HG03460 (cell line): ENCODE data around the gene KCNE1.
"Not testable (repeated sequence)": the region's sequence is repeated elsewhere in the genome, so short reads cannot be mapped to it uniquely, and the experiment has no call there.

Source experiments
- ATAC-seq: cut with Tn5 transposase; IDR thresholded peaks from one replicate; pipeline ENCODE4 v1.9.1; 2021; ENCODE audit not compliant: unreplicated experiment

The KCNE1 gene

DNA sequence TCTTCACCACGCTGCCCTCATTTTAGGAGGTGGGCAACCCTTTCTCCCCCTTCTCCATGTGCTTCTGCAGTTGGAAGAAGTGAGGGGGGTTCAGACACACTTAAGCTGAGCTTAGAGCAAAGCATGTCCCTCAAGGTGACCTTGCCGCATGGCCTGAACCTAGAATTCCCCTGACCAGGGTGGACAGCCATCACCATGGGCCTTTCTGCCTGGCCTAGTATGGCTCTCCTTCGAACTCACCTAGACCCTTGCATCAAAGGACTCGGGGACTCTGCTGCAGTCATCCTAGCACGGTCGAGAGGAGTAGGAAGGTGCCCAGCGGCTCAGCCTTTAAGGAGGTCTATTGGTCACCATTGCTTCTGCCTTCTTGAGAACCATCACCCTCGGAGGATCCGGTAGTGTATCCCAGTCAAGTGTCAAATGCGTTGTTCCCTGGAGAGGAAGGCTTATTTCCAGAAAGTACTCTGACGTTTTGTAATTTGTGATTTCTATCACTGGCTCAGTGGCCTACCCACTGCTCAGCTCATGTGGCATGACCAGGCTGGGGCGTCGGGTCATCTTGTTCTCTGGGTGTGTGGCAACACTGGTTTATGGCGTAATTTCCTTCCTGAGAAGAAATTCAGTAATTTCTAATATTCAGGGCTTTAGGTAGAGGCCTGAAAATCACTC is at the start of gene KCNE1:
KCNE1 (minus strand) TSS at position 424 of the 669 bp plus-strand sequence. CDS start 62,576 bp downstream, outside the sequence.
- ATAC-seq, result no peak

DNA sequence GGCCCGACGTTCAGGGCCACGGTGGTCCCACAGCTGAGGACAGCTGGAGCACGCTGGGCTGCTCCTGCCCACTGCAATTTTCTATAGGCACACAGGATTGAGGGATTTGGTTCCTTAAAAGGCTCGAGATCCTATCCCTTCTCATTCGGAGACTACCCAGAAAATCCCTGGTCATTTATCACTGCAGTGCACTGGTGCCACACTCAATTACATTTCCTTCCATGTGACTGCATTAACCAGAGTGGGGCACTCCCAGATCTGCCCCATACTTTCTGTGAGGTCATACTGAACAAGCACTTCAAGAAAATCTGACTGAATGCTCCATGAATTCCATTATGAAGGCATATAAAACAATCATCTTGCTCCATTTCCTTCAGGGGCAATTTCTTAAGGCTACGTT is 49.8 kb upstream of the KCNE1 start:
- no peak for ATAC-seq

DNA sequence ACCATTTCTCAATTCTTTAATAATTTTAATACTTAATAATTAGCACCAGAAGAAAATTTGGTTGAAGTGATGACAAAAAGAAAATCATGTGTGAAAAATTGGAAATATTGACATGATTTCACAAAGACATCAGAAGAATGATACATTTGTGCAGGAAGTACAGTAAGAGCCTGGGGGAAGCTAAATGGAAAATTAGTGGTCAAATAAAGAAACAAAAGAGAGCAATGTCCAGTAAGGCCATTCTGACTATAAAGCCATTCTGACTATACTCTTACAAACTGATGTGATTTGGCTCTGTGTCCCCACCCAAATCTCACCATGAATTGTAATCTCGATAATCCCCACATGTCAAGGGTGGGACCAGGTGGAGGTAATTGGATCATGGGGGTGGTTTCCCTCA is 48.6 kb upstream of the KCNE1 start:
- ATAC-seq, result no peak

DNA sequence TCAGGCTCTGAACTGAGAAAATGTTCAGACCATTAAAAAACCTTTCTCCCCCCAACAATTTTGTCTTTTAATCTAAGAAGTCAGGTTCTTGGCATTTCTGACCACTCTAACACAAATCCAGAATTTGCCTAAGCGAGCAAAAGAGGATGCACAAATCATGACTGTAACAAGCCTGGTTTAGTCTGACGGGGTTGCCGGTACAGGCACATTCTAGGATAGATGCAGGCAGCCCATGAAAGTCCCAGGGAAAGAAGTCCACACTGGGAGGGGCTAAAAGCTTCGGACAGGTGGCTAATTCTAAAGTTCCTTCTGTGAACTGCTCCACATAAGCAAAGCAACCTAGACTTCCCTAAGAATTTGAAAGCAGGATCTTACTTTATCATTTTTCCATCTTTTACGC is 48.0 kb upstream of the KCNE1 start:
- ATAC-seq, result no peak

DNA sequence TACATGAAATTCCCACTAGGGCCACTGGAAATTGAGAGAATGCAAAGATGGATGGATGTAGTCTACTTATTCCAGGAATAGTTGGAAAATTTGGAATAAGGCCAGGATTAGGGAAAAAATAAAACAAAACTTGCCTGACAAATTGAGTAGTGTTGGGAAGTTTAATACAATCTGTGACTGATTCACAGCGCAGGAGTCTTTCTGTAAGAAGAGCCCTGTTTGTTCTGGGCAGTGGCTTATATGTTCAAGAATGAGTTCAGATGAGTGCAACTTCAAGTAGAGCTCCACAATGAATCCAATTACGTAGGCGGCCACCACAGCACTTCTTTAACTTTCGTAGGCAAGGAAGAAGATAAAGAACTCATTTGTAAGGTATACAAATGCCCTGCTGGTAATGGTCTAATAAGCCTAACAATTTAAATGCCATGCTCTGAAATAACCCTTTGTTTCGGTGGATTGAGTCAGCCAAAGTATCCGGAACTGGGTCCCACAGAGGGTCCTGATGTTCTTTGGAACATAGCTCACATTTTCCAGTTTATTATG is 47.1 kb upstream of the KCNE1 start:
- no peak for ATAC-seq

DNA sequence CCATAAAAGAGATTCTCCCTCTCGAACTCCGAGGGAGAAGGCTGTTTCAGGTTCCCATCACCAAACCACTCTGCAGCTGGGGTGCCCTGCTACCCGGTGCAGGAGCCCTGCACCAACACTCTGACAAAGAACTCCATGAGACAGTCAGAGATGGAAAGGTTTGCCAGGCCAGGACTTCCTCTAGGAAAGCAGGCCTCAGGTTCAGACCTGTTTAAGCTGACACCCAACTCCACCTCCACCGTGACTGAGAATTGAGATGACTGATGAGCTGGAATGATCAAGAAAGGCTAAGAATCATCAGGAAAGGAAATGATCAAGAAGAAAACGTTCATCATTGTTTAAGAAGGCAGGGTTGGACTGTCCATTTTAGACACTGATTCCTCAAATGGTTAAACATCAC is 46.2 kb upstream of the KCNE1 start:
- no peak for ATAC-seq

DNA sequence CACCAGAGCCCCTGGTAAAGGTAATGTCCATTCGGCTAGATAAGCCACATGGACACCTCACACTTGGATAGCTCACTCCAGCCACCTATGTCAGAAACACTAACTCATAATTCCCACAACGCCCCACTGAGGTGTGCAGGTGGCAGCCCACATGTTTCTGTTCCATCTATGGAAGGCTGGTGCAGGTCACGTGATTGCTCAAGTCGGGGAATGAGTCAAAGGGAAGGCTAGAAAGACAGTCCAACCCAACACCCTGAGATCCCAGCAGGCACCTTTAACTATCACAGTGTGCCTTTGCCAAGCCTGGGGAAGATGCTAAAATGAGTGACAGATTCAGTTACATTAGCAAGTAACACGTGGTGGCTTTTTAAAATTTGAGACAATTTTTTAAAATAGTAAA is 45.3 kb upstream of the KCNE1 start:
- no peak for ATAC-seq

DNA sequence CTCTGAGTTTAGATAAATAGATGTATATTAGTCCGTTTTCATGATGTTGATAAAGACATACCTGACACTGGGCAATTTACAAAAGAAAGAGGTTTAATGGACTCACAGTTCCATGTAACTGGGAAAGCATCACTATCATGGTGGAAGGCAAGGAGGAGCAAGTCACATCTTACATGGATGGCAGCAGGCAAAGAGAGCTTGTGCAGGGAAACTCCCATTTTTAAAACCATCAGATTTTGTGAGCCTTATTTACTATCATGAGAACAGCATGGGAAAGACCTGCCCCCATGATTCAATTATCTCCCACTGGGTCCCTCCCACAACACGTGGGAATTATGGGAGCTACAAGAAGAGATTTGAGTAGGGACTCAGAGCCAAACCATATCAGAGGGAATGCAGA is 42.7 kb upstream of the KCNE1 start:
- not testable (repeated sequence) for ATAC-seq

DNA sequence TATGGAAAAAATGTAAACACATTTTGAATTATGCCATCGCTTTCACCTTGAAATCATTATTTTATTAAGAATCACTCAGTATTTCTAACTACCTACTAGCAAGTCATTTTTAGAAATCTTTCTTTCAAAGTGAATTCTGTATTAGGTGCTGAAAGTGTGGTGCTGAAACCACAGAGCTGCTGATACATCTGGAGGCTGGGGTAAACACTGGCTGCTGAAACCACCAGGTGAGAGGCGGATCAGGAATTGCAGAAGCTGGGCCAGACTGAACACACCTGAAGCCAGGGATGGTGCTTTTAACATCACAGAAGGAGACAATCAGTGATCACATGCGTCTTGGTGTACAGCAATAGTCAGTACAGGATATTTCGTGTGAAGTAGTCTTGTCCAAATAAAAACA is 42.2 kb upstream of the KCNE1 start:
- no peak for ATAC-seq

DNA sequence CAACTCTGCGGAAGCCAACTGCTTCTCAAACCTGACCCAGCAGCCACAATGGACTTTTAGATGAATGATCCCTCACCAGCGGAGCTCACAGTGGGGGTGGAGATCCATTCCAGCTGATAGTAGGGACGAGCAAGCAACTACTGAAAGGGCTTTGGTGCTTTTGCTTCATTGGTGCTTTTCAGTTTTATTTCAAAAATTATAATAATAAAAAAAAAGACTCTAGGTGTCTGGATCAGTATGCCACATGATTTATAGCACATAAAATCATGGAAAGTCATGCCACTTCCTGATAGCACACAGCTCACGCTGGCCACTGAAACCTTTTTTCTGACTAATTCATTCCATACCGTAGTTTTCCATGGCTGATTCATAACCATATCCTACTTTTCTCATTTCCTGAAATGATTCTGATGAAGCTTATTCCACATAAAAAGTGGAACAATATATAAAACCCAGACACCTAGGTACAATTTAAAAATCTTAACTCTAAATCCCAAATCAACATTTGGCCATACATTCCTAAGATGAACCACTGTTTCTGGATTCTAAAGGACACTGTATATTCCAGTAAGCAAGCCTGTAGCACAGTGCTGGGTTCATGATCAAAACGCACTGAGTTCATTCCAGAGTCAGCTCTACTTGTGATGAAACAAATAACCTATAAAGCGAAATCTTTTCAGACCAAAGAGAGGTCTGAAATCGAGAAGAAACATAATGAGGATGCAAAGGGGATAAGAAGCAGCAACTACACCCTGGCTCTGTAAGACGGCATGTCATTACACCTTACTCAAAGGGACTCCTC is 41.3 kb upstream of the KCNE1 start:
- no peak for ATAC-seq

DNA sequence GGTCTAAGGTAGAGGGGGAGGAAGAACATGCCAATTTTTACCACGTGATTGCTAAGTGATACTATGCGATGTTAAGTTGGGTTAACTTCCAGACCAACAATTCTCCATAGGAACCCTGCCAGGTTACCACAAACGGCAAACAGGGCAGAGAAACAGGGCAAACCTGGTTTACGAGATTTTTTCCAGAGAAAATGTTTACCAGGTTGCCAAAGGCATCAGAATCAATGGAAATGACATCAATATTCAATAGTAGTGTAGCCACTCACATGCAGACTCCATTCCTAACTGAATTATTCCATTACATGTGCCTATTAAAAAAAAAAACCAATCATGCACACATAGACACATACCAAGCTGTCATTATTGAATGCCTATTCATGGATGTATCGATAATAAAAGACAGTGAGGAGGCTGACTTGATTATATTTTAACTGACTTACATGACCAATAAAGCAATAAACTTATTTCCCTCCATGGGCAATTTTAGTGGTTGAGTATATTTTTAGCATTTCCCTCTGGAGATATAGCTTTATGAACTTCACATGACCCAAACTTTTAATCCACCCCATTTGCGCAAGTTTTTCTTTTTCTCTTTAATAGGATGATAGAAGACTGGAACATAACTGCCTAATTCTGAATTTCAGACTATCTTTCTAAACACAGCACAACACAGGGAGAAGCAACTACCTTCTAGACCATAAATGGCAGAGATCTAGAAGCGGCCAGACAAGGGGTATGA is 40.5 kb upstream of the KCNE1 start:
- ATAC-seq, result no peak

DNA sequence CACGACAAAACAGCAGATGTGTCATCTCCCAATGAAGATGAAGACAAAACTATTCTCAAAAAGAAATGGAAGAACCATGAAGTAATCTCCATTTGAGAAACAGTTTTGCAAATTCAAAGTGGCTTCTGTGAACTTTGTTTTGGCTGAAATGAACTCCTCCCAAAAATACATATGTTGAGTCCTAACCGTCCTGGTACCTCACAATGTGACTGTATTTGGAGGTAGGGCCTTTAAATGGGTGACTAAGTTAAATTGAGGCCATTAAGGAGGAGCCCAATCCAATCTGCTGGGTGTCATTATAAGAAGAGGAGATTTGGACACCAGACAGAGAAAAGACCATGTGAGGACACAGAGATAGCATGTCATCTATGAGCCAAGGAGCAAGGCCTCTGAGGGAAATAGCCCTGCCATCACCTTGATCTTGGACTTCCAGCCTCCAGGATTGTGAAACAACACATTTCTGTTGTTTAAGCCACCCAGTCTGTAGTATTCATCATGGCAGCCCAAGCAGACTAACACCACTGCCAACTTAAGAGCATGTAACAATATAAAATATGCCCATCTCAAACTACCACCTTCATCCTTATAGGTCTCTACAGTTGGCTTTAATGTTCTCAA is 38.3 kb upstream of the KCNE1 start:
- ATAC-seq, result no peak

DNA sequence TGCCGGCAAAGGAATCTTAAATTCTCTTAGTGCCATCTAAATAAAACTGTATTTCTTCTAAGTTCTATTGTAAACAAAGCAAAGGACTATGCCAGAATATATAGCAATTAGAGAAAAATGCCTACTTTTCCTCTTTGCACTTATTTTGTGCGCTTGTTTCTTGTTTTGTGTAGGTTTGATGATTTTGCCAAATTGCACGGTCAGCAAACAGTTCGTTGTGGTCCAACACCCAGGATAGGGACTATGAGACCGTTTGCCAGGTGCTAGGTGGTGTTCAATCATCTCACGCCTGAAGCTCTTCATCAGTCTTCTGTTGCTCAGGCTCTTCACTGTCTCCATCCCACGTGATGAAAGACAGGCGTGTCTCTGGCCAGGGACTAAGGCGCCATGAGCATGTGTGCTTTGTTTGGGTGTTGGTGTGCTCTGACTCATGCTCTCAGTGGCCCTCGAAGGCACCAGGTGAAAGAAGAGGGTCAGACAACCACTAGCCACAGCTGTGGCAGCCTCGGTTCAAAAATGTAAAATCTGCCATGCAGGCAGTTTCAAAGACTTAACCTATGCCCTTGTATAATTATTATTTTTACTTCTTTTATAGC is 36.9 kb upstream of the KCNE1 start:
- no peak for ATAC-seq

DNA sequence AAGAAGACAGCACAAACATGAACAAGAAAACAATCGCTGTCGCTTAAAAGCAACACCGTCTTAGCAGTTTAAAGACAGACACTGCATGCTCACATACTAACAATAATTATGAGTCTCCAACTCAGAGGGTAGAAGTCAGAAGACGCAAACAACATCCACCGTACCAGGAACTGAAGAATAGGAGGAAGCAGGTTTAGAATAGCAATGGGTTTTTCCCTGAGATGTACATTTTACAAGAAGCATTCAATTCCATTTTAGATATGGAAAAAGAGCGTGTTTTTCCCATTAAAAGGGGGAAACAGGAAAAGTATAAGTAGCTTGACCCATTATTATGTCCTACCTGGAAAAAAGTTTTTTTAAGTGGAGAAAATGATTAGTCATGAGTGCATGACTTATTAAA is 34.5 kb upstream of the KCNE1 start:
- no peak for ATAC-seq

DNA sequence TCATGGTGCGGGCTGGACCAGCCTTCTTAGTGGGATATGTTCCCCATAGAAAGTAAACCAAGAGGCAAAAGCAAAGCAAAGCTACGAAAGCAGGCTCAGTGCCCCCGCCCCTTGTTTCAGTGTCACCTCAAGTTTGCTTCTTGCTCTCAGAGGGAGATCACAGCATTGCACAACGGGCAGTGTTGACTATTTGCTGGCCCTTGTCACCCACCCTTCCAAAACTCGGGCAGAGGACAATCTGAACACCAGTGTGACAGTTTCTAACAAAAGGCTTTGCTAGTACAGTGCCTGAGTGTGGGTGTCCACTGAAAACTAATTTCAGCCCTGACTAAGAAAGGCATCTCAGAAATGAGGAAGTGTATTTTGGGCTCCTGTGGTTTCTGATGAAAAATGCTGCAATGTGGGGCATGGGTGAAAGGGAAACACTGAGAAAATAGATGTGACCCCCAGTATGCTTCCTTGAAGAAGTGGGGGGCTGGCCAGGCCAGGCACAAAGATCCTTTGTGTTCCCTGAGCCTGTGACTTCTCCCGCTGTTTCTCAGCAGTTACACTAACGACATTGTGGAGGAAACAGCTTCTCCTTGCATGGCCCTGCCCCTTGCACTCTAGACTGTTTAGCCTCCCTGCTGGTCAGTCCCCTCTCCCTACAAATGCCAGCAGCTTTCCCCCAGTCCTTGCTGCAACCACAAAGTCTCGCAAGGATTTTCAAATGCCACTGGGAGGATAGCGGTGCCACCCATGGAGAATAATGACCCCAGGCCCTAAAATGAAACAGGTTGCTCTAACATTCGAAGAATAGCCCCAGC is 33.3 kb upstream of the KCNE1 start:
- peak; percentile 74 for ATAC-seq

DNA sequence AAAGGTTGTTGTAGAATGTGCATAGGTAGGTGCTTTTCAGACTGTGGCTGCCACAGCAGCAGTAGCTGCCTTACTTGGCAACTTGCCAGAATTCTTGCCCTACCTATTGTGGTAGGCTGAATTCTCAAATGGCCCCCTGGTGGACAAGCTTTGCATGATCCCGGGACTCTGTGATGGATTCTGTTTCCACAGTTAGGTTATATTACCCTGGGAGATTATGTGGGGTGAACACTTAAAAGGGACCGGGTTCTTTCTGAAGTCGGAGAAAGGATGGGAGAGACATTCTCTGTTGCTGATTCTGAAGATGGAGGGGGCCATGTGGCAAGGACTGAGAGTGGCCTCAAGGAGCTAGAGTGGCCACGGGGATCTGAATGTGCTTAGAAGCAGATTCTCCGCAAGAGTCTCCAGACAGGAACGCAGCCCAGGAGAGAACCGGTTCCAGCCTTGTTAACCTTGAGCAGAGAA is 32.1 kb upstream of the KCNE1 start:
- ATAC-seq, result no peak

DNA sequence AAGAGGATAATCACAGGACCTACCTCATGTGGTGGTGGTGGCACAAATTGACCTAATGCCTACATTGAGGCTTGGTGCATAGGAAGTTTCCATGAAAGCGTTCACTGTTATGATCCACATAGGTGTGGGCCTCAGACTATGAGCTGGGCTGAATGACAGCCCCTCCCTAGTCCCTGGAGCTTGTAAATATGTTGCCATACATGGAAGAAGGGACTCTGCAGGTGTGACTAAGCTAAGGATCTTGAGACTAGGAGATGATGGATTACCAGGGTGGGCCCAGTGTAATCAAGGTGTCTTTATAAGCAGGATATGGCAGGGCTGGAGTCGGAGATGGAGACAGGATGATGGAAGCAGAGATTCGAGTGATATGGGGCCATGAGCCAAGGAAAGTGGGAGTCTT is 31.0 kb upstream of the KCNE1 start:
- ATAC-seq, result no peak

DNA sequence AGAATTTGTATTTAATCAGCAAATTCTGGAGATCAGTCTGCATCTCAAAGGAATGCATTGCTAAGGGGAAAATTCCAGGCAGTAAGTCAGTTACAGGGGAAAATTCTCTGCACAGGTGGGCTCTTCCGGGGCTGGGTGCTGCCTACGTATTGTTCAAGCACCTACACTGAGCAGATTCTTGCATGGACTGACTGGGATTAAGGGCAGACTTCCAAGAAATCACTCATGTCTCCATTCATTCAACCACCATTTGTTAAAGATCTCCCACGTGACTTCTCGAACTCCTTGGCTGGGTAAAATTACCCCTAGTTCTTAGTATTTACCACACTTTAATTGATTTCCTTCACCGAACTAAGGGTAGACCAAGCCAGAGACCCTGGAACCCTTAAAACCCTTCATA is 28.2 kb upstream of the KCNE1 start:
- ATAC-seq, result no peak

DNA sequence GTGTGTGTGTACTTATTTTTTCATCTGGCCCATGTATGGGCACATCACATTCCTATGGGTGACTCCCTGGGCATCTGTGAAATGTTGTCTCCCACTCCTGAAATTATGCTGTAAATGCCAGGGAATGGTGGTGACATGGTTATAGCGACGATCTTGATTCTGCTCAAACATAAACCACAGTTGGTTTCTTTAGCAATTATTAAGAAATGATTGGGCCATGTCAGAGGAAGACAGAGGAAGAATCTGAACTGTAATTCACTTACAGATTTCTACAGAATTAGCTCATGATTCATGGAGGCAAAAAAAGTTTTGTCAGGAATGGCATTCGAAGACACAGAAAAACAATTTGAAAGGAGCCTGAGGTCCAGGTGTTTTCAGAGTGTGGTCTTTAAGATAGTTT is 25.8 kb upstream of the KCNE1 start:
- no peak for ATAC-seq

DNA sequence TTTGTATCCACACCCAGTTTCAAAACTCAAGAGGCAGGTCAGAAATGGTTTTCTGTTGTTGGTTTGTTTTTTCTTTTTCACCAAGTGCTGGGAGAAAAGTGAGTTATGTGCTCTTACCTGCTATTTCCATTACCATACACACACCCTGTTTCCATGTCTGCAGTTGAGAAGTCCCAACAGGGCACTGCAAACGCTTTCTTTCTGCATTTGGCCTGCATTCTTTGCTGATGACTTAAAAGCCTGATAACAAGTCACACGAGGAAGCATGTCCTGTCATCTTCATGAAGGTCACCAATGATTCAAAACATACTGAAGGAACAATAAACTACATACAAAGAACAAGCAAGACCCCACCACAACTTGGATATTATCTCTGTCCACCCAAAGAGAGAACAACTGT is 24.8 kb upstream of the KCNE1 start:
- no peak for ATAC-seq
